Activated naive CD8-positive, alpha-beta T cell treated with anti-CD3 and anti-CD28 coated beads, Interleukin-2, amount 10 ng/mL, durations not matched to agents 7 days and 5 days (primary cell): ENCODE measurements around the gene USF3. TPM values are rescaled to one million over a fixed set of nuclear protein-coding genes. Genes with fewer than 3 reads are reported as not detected.
"Not testable (repeated sequence)": the region's sequence is repeated elsewhere in the genome, so short reads cannot be mapped to it uniquely, and the experiment has no call there.

Source experiments
- ATAC-seq: fragments of 150-1000 bp; cut with Tn5 transposase; one replicate; pipeline ENCODE4 v1.10.0; 2021; ENCODE audit warnings: low read depth, moderate library complexity
- POLR2A ChIA-PET: fragments of 350-600 bp; sonication (Branson Sonifier 250); formaldehyde crosslinking; loops from one replicate; lab custom pipeline; 2021; ENCODE audit warnings: antibody characterized with exemption; lab: Charles Lee
- DNase-seq: peaks from one replicate; pipeline ENCODE4 v3.0.0; 2021
- H3K27ac Mint-ChIP-seq: one replicate; pipeline ENCODE4 v1.8.0; 2022; ENCODE audit warnings: mild to moderate bottlenecking, mixed read lengths
- H3K27me3 Mint-ChIP-seq: one replicate; pipeline ENCODE4 v1.8.0; 2022; ENCODE audit warnings: mild to moderate bottlenecking, moderate library complexity, mixed read lengths
- H3K36me3 Mint-ChIP-seq: one replicate; pipeline ENCODE4 v1.8.0; 2021; ENCODE audit warnings: mild to moderate bottlenecking, mixed read lengths
- H3K4me1 Mint-ChIP-seq: one replicate; pipeline ENCODE4 v1.8.0; 2021; ENCODE audit warnings: mixed read lengths
- H3K4me3 Mint-ChIP-seq: one replicate; pipeline ENCODE4 v1.8.0; 2022; ENCODE audit warnings: mild to moderate bottlenecking, moderate library complexity, mixed read lengths
- H3K9me3 Mint-ChIP-seq: one replicate; pipeline ENCODE4 v1.8.0; 2021; ENCODE audit warnings: mixed read lengths
- total RNA-seq, 2 experiments: library from RNA; stranded (reverse); gene quantifications; one replicate each; pipeline ENCODE4 v1.2.3, GENCODE V29; 2021

Gene USF3
- total RNA-seq, 2 experiments from 2014 or later: 20.6 to 20.9 TPM

- Mint-ChIP-seq H3K9me3 (peaks cover 3% of the 10 kb centered on the region), H3K27ac (no peak overlapping the region), H3K27me3 (no peaks in the 10 kb centered on the region), H3K4me3 (no peak overlapping the region), H3K4me1 (peaks cover 5% of the 10 kb centered on the region), H3K36me3 (peaks cover 55% of the 10 kb centered on the region)
- POLR2A ChIA-PET: no interaction called here
- no peak for ATAC-seq
- no peak for DNase-seq
Observed at GRCh38 chr3:113659996-113660395, 36.4 kb downstream of the USF3 start.

DNA sequence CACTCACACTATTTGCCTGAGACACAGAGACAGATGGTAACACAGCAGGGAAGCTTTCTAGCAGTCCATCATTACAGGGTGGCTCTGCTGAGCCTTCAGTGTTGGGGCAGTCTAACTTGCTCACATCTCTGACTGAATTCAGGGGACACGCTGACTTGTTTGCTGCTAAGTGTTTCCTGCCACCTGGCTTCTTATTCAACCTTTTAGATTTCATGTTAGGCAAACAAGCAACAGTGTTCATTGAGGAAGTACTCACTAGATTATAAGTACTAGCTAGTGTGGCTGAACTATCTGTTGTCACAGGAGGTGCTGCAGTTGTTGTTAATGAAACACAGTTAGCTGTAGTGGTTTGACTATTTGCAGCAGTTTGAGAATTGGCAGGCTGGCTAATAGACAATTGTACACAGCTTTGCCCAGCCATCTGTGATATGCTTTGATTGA lies 37.3 kb downstream of the USF3 start:
- Mint-ChIP-seq H3K27me3 (no peaks in the 10 kb centered on the region), H3K36me3 (peaks cover 52% of the 10 kb centered on the region), H3K9me3 (peaks cover 3% of the 10 kb centered on the region), H3K27ac (no peak overlapping the region), H3K4me1 (peaks cover 2% of the 10 kb centered on the region), H3K4me3 (no peak overlapping the region)
- ATAC-seq: no peak
- POLR2A ChIA-PET: no interaction called here
- no peak for DNase-seq

- ATAC-seq: no peak
- H3K36me3 Mint-ChIP-seq: peaks cover 50% of the 10 kb centered on the region
- POLR2A ChIA-PET: no interaction called here
Observed at GRCh38 chr3:113658107-113658506, 38.3 kb downstream of the USF3 start.

GRCh38 chr3:113654851-113655250 lies 41.6 kb downstream of the USF3 start:
- Mint-ChIP-seq H3K9me3 (peaks cover 3% of the 10 kb centered on the region), H3K4me3 (no peak overlapping the region), H3K27me3 (no peaks in the 10 kb centered on the region), H3K4me1 (peaks cover 3% of the 10 kb centered on the region), H3K27ac (no peak overlapping the region), H3K36me3 (peaks cover 49% of the 10 kb centered on the region)
- ATAC-seq: no peak
- no peak for DNase-seq
- POLR2A ChIA-PET: no interaction called here

More at GRCh38 chr3:113658107-113658506, 38.3 kb downstream of the USF3 start:
- Mint-ChIP-seq H3K9me3 (peaks cover 3% of the 10 kb centered on the region), H3K4me3 (no peak overlapping the region), H3K27me3 (no peaks in the 10 kb centered on the region), H3K4me1 (peaks cover 2% of the 10 kb centered on the region), H3K27ac (no peak overlapping the region)
- no peak for DNase-seq

GRCh38 chr3:113654310-113654709 lies 42.1 kb downstream of the USF3 start:
- peaks cover 48% of the 10 kb centered on the region for H3K36me3 Mint-ChIP-seq
- peaks cover 3% of the 10 kb centered on the region for H3K4me1 Mint-ChIP-seq
- ATAC-seq (no peak), DNase-seq (no peak)
- POLR2A ChIA-PET: no interaction called here
- H3K9me3 Mint-ChIP-seq: peaks cover 3% of the 10 kb centered on the region
- no peak overlapping the region for H3K27ac Mint-ChIP-seq
- no peaks in the 10 kb centered on the region for H3K27me3 Mint-ChIP-seq
- no peak overlapping the region for H3K4me3 Mint-ChIP-seq

- peaks cover 16% of the 10 kb centered on the region for H3K9me3 Mint-ChIP-seq
- H3K27ac Mint-ChIP-seq: no peak overlapping the region
- no peak overlapping the region for H3K4me3 Mint-ChIP-seq
- H3K27me3 Mint-ChIP-seq: no peaks in the 10 kb centered on the region
- peaks cover 2% of the 10 kb centered on the region for H3K4me1 Mint-ChIP-seq
- H3K36me3 Mint-ChIP-seq: peaks cover 41% of the 10 kb centered on the region
- ATAC-seq: no peak
- DNase-seq: no peak
- POLR2A ChIA-PET: no interaction called here
Observed at GRCh38 chr3:113649174-113649845, 47.1 kb downstream of the USF3 start.

DNA sequence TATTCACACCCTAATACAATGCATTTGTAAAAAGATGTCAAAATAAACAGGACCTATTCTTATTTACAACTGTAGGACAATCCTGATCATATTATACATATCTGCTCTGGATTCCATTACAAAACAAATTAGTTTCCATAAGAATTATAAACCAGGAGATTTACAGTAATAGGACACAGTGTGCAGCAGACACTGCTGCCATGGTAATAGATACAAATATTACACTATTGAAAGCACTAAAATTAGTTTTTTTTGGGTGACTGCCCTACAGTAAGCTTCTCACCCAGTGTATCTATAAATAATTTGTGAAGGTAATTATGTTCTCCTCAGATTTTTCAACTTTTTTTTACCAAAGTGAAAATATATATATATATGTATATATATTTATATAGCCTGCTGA lies 47.9 kb downstream of the USF3 start:
- POLR2A ChIA-PET: no interaction called here
- no peak for DNase-seq
- Mint-ChIP-seq H3K9me3 (peaks cover 23% of the 10 kb centered on the region), H3K4me1 (peaks cover 2% of the 10 kb centered on the region), H3K27me3 (no peaks in the 10 kb centered on the region), H3K4me3 (no peak overlapping the region), H3K27ac (no peak overlapping the region), H3K36me3 (peaks cover 44% of the 10 kb centered on the region)
- ATAC-seq: no peak

DNA sequence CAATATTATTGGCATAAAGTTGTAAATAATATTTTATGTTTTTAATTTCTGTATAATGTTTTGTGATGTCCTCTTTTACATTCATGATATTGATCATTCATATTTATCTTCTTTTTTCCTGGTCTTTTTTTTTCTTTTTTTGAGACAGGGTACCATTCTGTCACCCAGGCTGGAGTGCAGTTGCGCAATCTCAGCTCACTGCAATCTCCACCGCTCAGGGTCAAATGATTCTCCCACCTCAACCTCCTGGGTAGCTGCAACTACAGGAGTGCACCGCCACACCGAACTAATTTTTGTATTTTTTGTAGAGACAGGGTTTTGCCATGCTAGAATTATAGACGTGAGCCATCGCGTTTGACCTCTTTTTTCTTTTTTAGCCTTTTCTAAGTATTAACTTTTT lies 52.9 kb downstream of the USF3 start:
- POLR2A ChIA-PET: no interaction called here
- no peak overlapping the region for H3K27ac Mint-ChIP-seq
- peaks cover 23% of the 10 kb centered on the region for H3K9me3 Mint-ChIP-seq
- H3K4me3 Mint-ChIP-seq: no peak overlapping the region
- ATAC-seq (no peak), DNase-seq (no peak)
- H3K27me3 Mint-ChIP-seq: no peaks in the 10 kb centered on the region
- peaks cover 4% of the 10 kb centered on the region for H3K4me1 Mint-ChIP-seq
- peaks cover 29% of the 10 kb centered on the region for H3K36me3 Mint-ChIP-seq

DNA sequence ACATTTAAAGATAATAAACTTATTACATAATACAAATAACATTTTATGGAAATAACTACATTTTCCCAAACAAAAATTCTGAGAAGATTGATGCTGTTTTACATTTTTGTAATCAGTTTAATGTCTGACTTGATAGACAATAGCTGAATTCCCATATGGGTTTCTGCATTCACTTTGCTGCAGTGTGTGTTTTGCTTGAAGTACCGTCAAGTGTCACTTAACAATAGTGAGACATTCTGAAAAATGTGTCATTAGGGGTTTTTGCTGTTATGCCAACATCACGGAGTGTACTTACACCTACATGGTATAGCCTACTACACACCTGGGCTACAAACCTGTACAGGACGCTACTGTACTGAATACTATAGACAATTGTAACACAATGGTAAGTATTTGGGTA lies 57.5 kb downstream of the USF3 start:
- Mint-ChIP-seq H3K27me3 (no peaks in the 10 kb centered on the region), H3K4me3 (no peak overlapping the region), H3K4me1 (peaks cover 4% of the 10 kb centered on the region), H3K9me3 (peaks cover 4% of the 10 kb centered on the region), H3K36me3 (peaks cover 3% of the 10 kb centered on the region), H3K27ac (no peak overlapping the region)
- POLR2A ChIA-PET: no interaction called here
- DNase-seq (no peak), ATAC-seq (no peak)

DNA sequence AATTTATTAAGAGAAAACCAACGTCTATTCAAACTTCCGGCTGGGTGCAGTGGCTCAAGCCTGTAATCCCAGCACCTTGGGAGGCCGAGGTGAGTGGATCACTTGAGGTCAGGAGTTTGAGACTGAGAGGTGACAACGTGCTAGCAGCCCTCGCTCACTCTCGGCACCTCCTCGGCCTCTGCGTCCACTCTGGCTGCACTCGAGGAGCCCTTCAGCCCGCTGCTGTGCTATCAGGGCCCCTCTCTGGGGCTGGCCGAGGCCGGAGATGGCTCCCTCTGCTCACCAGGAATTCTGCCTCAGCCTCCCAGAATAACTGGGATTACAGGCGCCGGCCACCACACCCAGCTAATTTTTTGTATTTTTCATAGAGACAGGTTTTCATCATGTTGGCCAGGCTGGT lies 58.7 kb downstream of the USF3 start:
- Mint-ChIP-seq H3K27me3 (no peaks in the 10 kb centered on the region), H3K36me3 (peaks cover 2% of the 10 kb centered on the region), H3K4me1 (peaks cover 3% of the 10 kb centered on the region), H3K9me3 (no peaks in the 10 kb centered on the region), H3K27ac (no peak overlapping the region), H3K4me3 (no peak overlapping the region)
- DNase-seq (no peak), ATAC-seq (no peak)
- POLR2A ChIA-PET: no interaction called here

- H3K36me3 Mint-ChIP-seq, H3K27ac Mint-ChIP-seq, POLR2A ChIA-PET, H3K9me3 Mint-ChIP-seq, H3K4me3 Mint-ChIP-seq, DNase-seq, ATAC-seq, H3K27me3 Mint-ChIP-seq, H3K4me1 Mint-ChIP-seq: not testable (repeated sequence)
Observed at GRCh38 chr3:113636034-113636433, 60.4 kb downstream of the USF3 start.

- POLR2A ChIA-PET: no interaction called here
- Mint-ChIP-seq H3K9me3 (no peaks in the 10 kb centered on the region), H3K27me3 (no peaks in the 10 kb centered on the region), H3K36me3 (peaks cover 4% of the 10 kb centered on the region), H3K27ac (no peak overlapping the region), H3K4me3 (no peak overlapping the region), H3K4me1 (no peaks in the 10 kb centered on the region)
- ATAC-seq (no peak), DNase-seq (no peak)
Observed at GRCh38 chr3:113634782-113635474, 61.5 kb downstream of the USF3 start.

DNA sequence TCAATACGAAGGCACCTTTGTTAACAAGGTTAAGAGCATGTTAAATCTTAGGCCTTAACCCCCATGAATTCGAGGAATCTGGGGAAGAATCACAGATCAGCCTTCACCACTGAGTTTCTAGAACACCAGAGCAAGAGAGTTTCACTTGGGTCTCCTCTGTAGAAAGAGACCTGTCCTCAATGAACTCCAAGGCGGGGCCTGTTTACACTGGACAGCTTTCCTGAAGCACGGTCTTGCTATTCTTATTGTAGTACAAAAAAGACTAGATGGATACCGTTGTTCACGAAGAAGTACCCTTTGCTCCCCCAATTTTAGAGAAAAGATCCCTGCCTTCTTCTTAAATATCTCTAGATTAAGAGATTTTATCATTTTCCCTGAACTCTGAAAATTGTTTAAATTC lies 64.9 kb downstream of the USF3 start:
- no peaks in the 10 kb centered on the region for H3K27me3 Mint-ChIP-seq
- H3K27ac Mint-ChIP-seq: no peak overlapping the region
- ATAC-seq (no peak), DNase-seq (no peak)
- H3K4me3 Mint-ChIP-seq: no peak overlapping the region
- no peaks in the 10 kb centered on the region for H3K9me3 Mint-ChIP-seq
- POLR2A ChIA-PET: no interaction called here
- peaks cover 4% of the 10 kb centered on the region for H3K4me1 Mint-ChIP-seq
- peaks cover 16% of the 10 kb centered on the region for H3K36me3 Mint-ChIP-seq

GRCh38 chr3:113630956-113631542 lies 65.4 kb downstream of the USF3 start:
- POLR2A ChIA-PET: no interaction called here
- no peak overlapping the region for H3K4me3 Mint-ChIP-seq
- H3K4me1 Mint-ChIP-seq: peaks cover 6% of the 10 kb centered on the region
- H3K27me3 Mint-ChIP-seq: no peaks in the 10 kb centered on the region
- no peak overlapping the region for H3K27ac Mint-ChIP-seq
- peaks cover 18% of the 10 kb centered on the region for H3K36me3 Mint-ChIP-seq
- no peaks in the 10 kb centered on the region for H3K9me3 Mint-ChIP-seq
- no peak for ATAC-seq
- no peak for DNase-seq
